B cell (primary cell): Measurements from ENCODE around the gene CFAP65.

Experiments used
- CTCF ChIP-seq: fragments of 200-600 bp; IDR thresholded peaks from one replicate; pipeline ENCODE4 v1.8.0; 2022; ENCODE audit warnings: antibody characterized with exemption, mild to moderate bottlenecking
- EZH2 ChIP-seq: IDR thresholded peaks from 2 replicates; pipeline ENCODE4 v1.6.1; 2012; ENCODE audit warnings: borderline replicate concordance, low read depth, mild to moderate bottlenecking, moderate library complexity, low read length; ENCODE audit not compliant: insufficient read depth, poor library complexity, severe bottlenecking

DNA sequence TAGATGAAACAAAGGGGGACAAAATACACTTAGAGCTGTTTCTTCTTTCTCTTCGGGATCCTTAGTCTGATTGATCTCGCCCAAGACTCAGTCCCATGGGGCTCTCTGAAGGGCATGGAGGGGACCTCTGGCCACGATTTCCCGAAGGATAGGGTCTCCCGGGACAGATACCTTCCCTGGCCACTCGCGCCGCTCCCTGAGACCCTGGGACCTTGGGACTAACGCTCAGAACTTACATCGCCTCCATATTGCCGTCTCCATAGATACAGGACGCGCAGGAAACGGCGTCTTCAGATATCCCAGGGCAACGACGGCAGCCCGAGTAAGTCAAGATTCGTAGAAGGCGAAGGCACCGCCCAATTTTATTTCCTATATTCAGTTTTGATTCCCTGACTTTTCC, at the start of gene CFAP65:
- TF ChIP-seq CTCF (no peak), EZH2 (no peak)
